ENCODE measurements around the gene BET1.

BET1 gene, protein sequence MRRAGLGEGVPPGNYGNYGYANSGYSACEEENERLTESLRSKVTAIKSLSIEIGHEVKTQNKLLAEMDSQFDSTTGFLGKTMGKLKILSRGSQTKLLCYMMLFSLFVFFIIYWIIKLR

GRCh38 chr7:94004024-94004951 lies at the start of gene BET1:
Gene BET1, minus strand, starts transcription at chr7:94004355. Its CDS starts 139 bp downstream, at chr7:94004216.
- Histone ChIP-seq H3K4me3 (ENCODE audit: low read length) (peak within 1 kb of the TSS; percentile 97), H3K9ac (ENCODE audit: low read length) (peak within 1 kb of the TSS; percentile 91), H3K27me3 (ENCODE audit: control insufficient read depth, insufficient read depth, low read length) (no peaks in the 10 kb centered on the region), H3K9me3 (ENCODE audit: control insufficient read depth, low read depth, low read length) (no peaks in the 10 kb centered on the region), H3K4me1 (ENCODE audit: control insufficient read depth, low read depth, low read length) (peaks cover 5% of the 10 kb centered on the region), H3K36me3 (ENCODE audit: control insufficient read depth, low read depth, low read length) (no peaks in the 10 kb centered on the region), H3K27ac (ENCODE audit: low read length) (peak within 1 kb of the TSS; percentile 73)

- Histone ChIP-seq H3K27ac (ENCODE audit: low read length) (no peak overlapping the region), H3K27me3 (ENCODE audit: control insufficient read depth, insufficient read depth, low read length) (no peaks in the 10 kb centered on the region), H3K9ac (ENCODE audit: low read length) (no peak overlapping the region), H3K4me3 (ENCODE audit: low read length) (no peak overlapping the region), H3K9me3 (ENCODE audit: control insufficient read depth, low read depth, low read length) (no peaks in the 10 kb centered on the region), H3K36me3 (ENCODE audit: control insufficient read depth, low read depth, low read length) (no peaks in the 10 kb centered on the region), H3K4me1 (ENCODE audit: control insufficient read depth, low read depth, low read length) (peaks cover 20% of the 10 kb centered on the region)
Measured at GRCh38 chr7:94053532-94053931, 49.4 kb upstream of the BET1 start.

- no peak overlapping the region for H3K9ac ChIP-seq (ENCODE audit: low read length)
- H3K27me3 ChIP-seq (ENCODE audit: control insufficient read depth, insufficient read depth, low read length), result no peaks in the 10 kb centered on the region
Measured at GRCh38 chr7:94052398-94053180, 48.4 kb upstream of the BET1 start.

DNA sequence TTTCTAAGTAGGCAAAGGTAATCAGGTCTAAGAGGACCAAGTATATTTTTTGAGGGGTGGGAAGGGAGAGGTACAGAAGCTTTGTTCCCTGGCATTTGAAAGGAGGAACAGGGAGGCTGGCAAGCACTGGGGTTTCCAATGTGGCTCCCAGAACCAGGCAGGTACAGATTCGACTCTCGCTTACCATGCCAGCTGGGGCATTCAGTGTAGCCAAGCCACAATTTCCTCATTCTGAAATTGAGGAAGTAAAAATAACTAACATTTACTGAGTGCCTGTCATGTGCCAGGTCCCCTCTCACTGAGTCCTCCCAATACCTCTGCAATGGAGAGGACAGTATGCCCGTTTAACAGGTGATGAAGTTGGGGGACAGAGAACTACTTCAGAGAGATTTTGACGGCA lies 45.9 kb upstream of the BET1 start:
- Histone ChIP-seq H3K36me3 (ENCODE audit: control insufficient read depth, low read depth, low read length) (no peaks in the 10 kb centered on the region), H3K9me3 (ENCODE audit: control insufficient read depth, low read depth, low read length) (no peaks in the 10 kb centered on the region), H3K27ac (ENCODE audit: low read length) (no peak overlapping the region), H3K4me1 (ENCODE audit: control insufficient read depth, low read depth, low read length) (peaks cover 20% of the 10 kb centered on the region), H3K4me3 (ENCODE audit: low read length) (no peak overlapping the region), H3K9ac (ENCODE audit: low read length) (no peak overlapping the region), H3K27me3 (ENCODE audit: control insufficient read depth, insufficient read depth, low read length) (no peaks in the 10 kb centered on the region)

More at GRCh38 chr7:94052398-94053180, 48.4 kb upstream of the BET1 start:
- Histone ChIP-seq H3K4me1 (ENCODE audit: control insufficient read depth, low read depth, low read length) (peaks cover 20% of the 10 kb centered on the region), H3K9me3 (ENCODE audit: control insufficient read depth, low read depth, low read length) (no peaks in the 10 kb centered on the region), H3K4me3 (ENCODE audit: low read length) (no peak overlapping the region), H3K27ac (ENCODE audit: low read length) (no peak overlapping the region), H3K36me3 (ENCODE audit: control insufficient read depth, low read depth, low read length) (no peaks in the 10 kb centered on the region)

DNA sequence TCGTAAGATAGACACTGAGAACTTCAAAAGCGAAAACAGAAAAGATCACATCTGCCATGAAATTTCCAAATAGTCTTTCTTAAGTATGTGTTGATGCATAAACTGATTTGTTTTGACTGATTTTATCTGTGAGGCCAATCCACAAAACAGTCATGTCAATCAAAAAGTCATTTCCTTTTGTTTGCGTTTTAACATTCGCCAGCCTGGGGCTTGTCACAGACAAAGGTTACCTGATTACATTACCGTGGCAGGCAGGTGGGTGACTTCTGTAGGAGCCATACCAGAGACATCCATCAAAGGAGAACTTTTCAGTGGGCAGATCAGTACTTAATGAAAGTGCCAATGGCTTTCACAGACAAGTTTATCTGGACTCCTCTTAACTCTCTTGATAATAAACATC lies 45.5 kb upstream of the BET1 start:
- Histone ChIP-seq H3K4me3 (ENCODE audit: low read length) (no peak overlapping the region), H3K9me3 (ENCODE audit: control insufficient read depth, low read depth, low read length) (no peaks in the 10 kb centered on the region), H3K4me1 (ENCODE audit: control insufficient read depth, low read depth, low read length) (peaks cover 20% of the 10 kb centered on the region), H3K9ac (ENCODE audit: low read length) (no peak overlapping the region), H3K27me3 (ENCODE audit: control insufficient read depth, insufficient read depth, low read length) (no peaks in the 10 kb centered on the region), H3K36me3 (ENCODE audit: control insufficient read depth, low read depth, low read length) (no peaks in the 10 kb centered on the region), H3K27ac (ENCODE audit: low read length) (no peak overlapping the region)

GRCh38 chr7:94048755-94049154 lies 44.6 kb upstream of the BET1 start:
- H3K27me3 ChIP-seq (ENCODE audit: control insufficient read depth, insufficient read depth, low read length), result no peaks in the 10 kb centered on the region

GRCh38 chr7:94047956-94048355 lies 43.8 kb upstream of the BET1 start:
- H3K27me3 ChIP-seq (ENCODE audit: control insufficient read depth, insufficient read depth, low read length), result no peaks in the 10 kb centered on the region
- H3K4me3 ChIP-seq (ENCODE audit: low read length), result no peak overlapping the region
- H3K36me3 ChIP-seq (ENCODE audit: control insufficient read depth, low read depth, low read length), result no peaks in the 10 kb centered on the region
- H3K9ac ChIP-seq (ENCODE audit: low read length), result no peak overlapping the region
- H3K9me3 ChIP-seq (ENCODE audit: control insufficient read depth, low read depth, low read length), result no peaks in the 10 kb centered on the region
- no peak overlapping the region for H3K27ac ChIP-seq (ENCODE audit: low read length)
- H3K4me1 ChIP-seq (ENCODE audit: control insufficient read depth, low read depth, low read length), result peaks cover 14% of the 10 kb centered on the region

More at GRCh38 chr7:94048755-94049154, 44.6 kb upstream of the BET1 start:
- Histone ChIP-seq H3K4me3 (ENCODE audit: low read length) (no peak overlapping the region), H3K9me3 (ENCODE audit: control insufficient read depth, low read depth, low read length) (no peaks in the 10 kb centered on the region), H3K9ac (ENCODE audit: low read length) (no peak overlapping the region), H3K4me1 (ENCODE audit: control insufficient read depth, low read depth, low read length) (peaks cover 14% of the 10 kb centered on the region), H3K36me3 (ENCODE audit: control insufficient read depth, low read depth, low read length) (no peaks in the 10 kb centered on the region), H3K27ac (ENCODE audit: low read length) (no peak overlapping the region)

- H3K4me3 ChIP-seq (ENCODE audit: low read length), result no peak overlapping the region
- H3K9ac ChIP-seq (ENCODE audit: low read length), result no peak overlapping the region
- H3K9me3 ChIP-seq (ENCODE audit: control insufficient read depth, low read depth, low read length), result no peaks in the 10 kb centered on the region
- H3K36me3 ChIP-seq (ENCODE audit: control insufficient read depth, low read depth, low read length), result no peaks in the 10 kb centered on the region
- peaks cover 5% of the 10 kb centered on the region for H3K4me1 ChIP-seq (ENCODE audit: control insufficient read depth, low read depth, low read length)
- no peaks in the 10 kb centered on the region for H3K27me3 ChIP-seq (ENCODE audit: control insufficient read depth, insufficient read depth, low read length)
- H3K27ac ChIP-seq (ENCODE audit: low read length), result no peak overlapping the region
Measured at GRCh38 chr7:94045581-94045980, 41.4 kb upstream of the BET1 start.

DNA sequence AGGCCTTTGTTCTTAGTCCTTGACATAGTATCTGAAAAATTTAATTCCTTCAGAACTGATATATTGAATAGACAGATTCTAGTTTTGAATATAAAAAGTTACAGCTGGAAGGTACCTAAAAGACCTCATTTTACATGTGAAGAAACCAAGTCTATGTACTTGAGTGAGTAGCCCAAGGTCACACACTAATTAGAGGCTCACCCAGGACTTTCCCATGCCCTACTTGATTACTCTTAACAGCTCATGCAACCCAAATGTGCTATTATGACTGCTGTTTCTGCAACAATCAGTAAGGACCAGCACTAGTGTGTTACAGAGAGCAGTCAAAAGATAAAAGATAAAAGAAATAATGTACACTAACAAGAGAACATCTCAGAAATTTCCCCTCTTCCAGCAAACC lies 40.7 kb upstream of the BET1 start:
- Histone ChIP-seq H3K4me3 (ENCODE audit: low read length) (no peak overlapping the region), H3K9me3 (ENCODE audit: control insufficient read depth, low read depth, low read length) (no peaks in the 10 kb centered on the region), H3K27me3 (ENCODE audit: control insufficient read depth, insufficient read depth, low read length) (no peaks in the 10 kb centered on the region), H3K27ac (ENCODE audit: low read length) (no peak overlapping the region), H3K4me1 (ENCODE audit: control insufficient read depth, low read depth, low read length) (peaks cover 4% of the 10 kb centered on the region), H3K9ac (ENCODE audit: low read length) (no peak overlapping the region), H3K36me3 (ENCODE audit: control insufficient read depth, low read depth, low read length) (no peaks in the 10 kb centered on the region)

DNA sequence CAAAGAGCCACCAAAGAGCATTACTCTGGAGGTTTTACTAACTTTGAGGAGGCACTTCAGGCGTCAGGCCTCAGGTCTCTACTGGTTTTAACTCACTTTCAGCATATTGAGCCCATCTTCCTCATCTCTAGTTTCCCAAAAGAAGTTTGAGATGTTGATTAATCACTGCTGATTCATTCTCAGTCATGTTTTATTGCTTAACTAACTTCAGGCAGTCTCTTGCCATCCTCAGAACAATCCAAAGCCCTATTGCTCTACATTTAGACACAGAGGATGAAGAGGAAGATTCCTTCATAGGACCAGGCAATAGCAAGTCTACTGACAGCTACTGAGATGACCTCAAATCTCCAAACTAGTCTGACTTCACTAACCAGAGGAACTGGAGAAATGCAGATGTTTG lies 39.1 kb upstream of the BET1 start:
- H3K27me3 ChIP-seq (ENCODE audit: control insufficient read depth, insufficient read depth, low read length), result no peaks in the 10 kb centered on the region
- no peak overlapping the region for H3K27ac ChIP-seq (ENCODE audit: low read length)
- no peak overlapping the region for H3K9ac ChIP-seq (ENCODE audit: low read length)
- H3K9me3 ChIP-seq (ENCODE audit: control insufficient read depth, low read depth, low read length), result no peaks in the 10 kb centered on the region
- peaks cover 3% of the 10 kb centered on the region for H3K4me1 ChIP-seq (ENCODE audit: control insufficient read depth, low read depth, low read length)
- no peaks in the 10 kb centered on the region for H3K36me3 ChIP-seq (ENCODE audit: control insufficient read depth, low read depth, low read length)
- H3K4me3 ChIP-seq (ENCODE audit: low read length), result no peak overlapping the region

DNA sequence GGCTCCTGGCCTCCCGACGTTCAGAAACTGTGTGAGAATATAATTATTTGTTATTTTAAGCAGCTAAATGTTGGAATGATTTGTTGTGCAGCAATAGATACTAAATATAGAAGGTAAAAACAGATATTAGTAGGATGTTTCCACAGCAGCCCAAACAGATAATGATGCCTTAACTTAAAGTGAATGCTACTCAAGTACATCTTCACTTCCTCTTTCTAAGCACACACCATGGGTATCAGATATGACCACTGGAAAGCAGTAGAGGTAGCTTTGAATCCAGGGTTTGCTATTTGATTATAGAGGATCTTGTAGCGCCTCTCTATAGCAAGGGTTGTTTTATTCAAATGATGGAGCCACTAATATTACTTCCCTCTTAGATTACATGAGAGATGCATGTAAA lies 38.2 kb upstream of the BET1 start:
- H3K4me3 ChIP-seq (ENCODE audit: low read length), result no peak overlapping the region
- no peaks in the 10 kb centered on the region for H3K9me3 ChIP-seq (ENCODE audit: control insufficient read depth, low read depth, low read length)
- peaks cover 6% of the 10 kb centered on the region for H3K4me1 ChIP-seq (ENCODE audit: control insufficient read depth, low read depth, low read length)
- H3K9ac ChIP-seq (ENCODE audit: low read length), result no peak overlapping the region
- H3K27me3 ChIP-seq (ENCODE audit: control insufficient read depth, insufficient read depth, low read length), result no peaks in the 10 kb centered on the region
- H3K36me3 ChIP-seq (ENCODE audit: control insufficient read depth, low read depth, low read length), result no peaks in the 10 kb centered on the region
- H3K27ac ChIP-seq (ENCODE audit: low read length), result no peak overlapping the region

Data from iPS-18a (cell line).